GM12878 (cell line): ENCODE data around the gene VEZF1. TPM values are rescaled to one million over a fixed set of nuclear protein-coding genes. Genes with fewer than 3 reads are reported as not detected.
"Not testable (repeated sequence)": the region's sequence is repeated elsewhere in the genome, so short reads cannot be mapped to it uniquely, and the experiment has no call there.

Experiments
- ATAC-seq: fragments of 200-7000 bp; cut with Tn5 transposase; 3 replicates; pipeline ENCODE4 v1.9.1; 2020; ENCODE audit warnings: mild to moderate bottlenecking, moderate library complexity
- BruUV-seq: library from RNA; stranded (reverse); fragments of 400-500 nt; replicated peaks from 2 replicates; lab custom pipeline; 2021; lab: Mats Ljungman, UMichigan
- CTCF ChIA-PET: fragments of 300-600 bp; sonication (Branson Sonifier 250); formaldehyde crosslinking; extraction: SDS; loops from one replicate; lab custom pipeline; 2021; ENCODE audit warnings: inconsistent platforms; lab: Yijun Ruan, JAX
- POLR2A ChIA-PET: fragments of 350-600 bp; formaldehyde crosslinking; extraction: SDS; loops from one replicate; lab custom pipeline; 2021; ENCODE audit warnings: inconsistent platforms; lab: Charles Lee
- RAD21 ChIA-PET: fragments of 300-600 bp; sonication (Branson Sonifier 250); formaldehyde crosslinking; loops from one replicate; lab custom pipeline; 2023; ENCODE audit warnings: antibody characterized with exemption; ENCODE audit not compliant: unreplicated experiment; lab: Charles Lee
- SMC1A ChIA-PET: fragments of 300-600 bp; sonication (Branson Sonifier 250); formaldehyde crosslinking; loops from one replicate; lab custom pipeline; 2023; ENCODE audit not compliant: unreplicated experiment, uncharacterized antibody; lab: Charles Lee
- DNase-seq: peaks from one replicate; pipeline ENCODE4 v3.0.0-alpha.2; 2011; ENCODE audit warnings: low read depth, low spot score
- FAIRE-seq: peaks from 3 replicates; lab custom pipeline; 2011; peaks lifted over from hg19 to GRCh38; lab: Jason Lieb, UNC
- H2AFZ ChIP-seq: 2 replicates; pipeline ENCODE4 v1.6.0; 2011; ENCODE audit warnings: low read depth, low read length, control low read depth; ENCODE audit not compliant: control insufficient read depth
- H3K27ac ChIP-seq: 2 replicates; pipeline ENCODE4 v1.5.1; 2011; ENCODE audit warnings: control low read depth; ENCODE audit not compliant: control insufficient read depth, insufficient read depth
- H3K27me3 ChIP-seq, 2 experiments: replicated peaks in 1 of 2; 2 replicates each; pipeline versions ENCODE4 v1.6.0 to v1.6.1; 2011; ENCODE audit warnings: low read length in 1 of 2; ENCODE audit not compliant: control insufficient read depth in 2 of 2, insufficient read depth in 2 of 2
- H3K36me3 ChIP-seq, 2 experiments: 2 replicates each; pipeline ENCODE4 v1.5.1; 2011; ENCODE audit warnings: low read length in 1 of 2; ENCODE audit not compliant: control insufficient read depth in 2 of 2, insufficient read depth in 2 of 2
- H3K4me1 ChIP-seq: 2 replicates; pipeline ENCODE4 v1.6.1; 2011; ENCODE audit warnings: mild to moderate bottlenecking, low read length, moderate library complexity, mixed read lengths; ENCODE audit not compliant: control insufficient read depth, insufficient read depth
- H3K4me2 ChIP-seq: 2 replicates; pipeline ENCODE4 v1.6.0; 2011; ENCODE audit warnings: control low read depth; ENCODE audit not compliant: control insufficient read depth, insufficient read depth
- H3K4me3 ChIP-seq: fragments of 200-600 bp; sonication (generic); 2 replicates; pipeline ENCODE4 v1.5.1; 2016
- H3K79me2 ChIP-seq: 2 replicates; pipeline ENCODE4 v1.6.0; 2011; ENCODE audit warnings: low read length; ENCODE audit not compliant: control insufficient read depth, insufficient read depth
- H3K9ac ChIP-seq: 2 replicates; pipeline ENCODE4 v1.8.0; 2011; ENCODE audit warnings: low read length, control low read depth, mixed read lengths; ENCODE audit not compliant: control insufficient read depth, insufficient read depth
- H3K9me3 ChIP-seq: replicated peaks from 3 replicates; pipeline ENCODE4 v1.5.1; 2011; ENCODE audit warnings: mild to moderate bottlenecking, low read length; ENCODE audit not compliant: control insufficient read depth, insufficient read depth
- H4K20me1 ChIP-seq: 2 replicates; pipeline ENCODE4 v1.6.0; 2011; ENCODE audit not compliant: control insufficient read depth, insufficient read depth
- CHD1 ChIP-seq: IDR thresholded peaks from 2 replicates; pipeline ENCODE4 v1.6.1; 2012; ENCODE audit warnings: low read depth, low read length, improper control_type of control experiment
- EGR1 ChIP-seq, 2 experiments: IDR thresholded peaks; 1 replicate in 1 of 2; 2 replicates in 1 of 2; pipeline ENCODE4 v1.6.1; 2011 to 2012; ENCODE audit warnings: low read depth in 2 of 2, low read length in 2 of 2, borderline replicate concordance in 1 of 2, mild to moderate bottlenecking in 1 of 2, moderate library complexity in 1 of 2
- MTA3 ChIP-seq: IDR thresholded peaks from 2 replicates; pipeline ENCODE4 v1.6.1; 2012; ENCODE audit warnings: low read length, inconsistent platforms, borderline replicate concordance
- NFYB ChIP-seq: IDR thresholded peaks from 2 replicates; pipeline ENCODE4 v1.6.1; 2011; ENCODE audit warnings: low read depth, mild to moderate bottlenecking, low read length, improper control_type of control experiment, moderate library complexity; ENCODE audit not compliant: insufficient read depth
- REST ChIP-seq: IDR thresholded peaks from 2 replicates; pipeline ENCODE4 v1.6.1; 2012; ENCODE audit warnings: mild to moderate bottlenecking, low read depth, low read length
- RFX5 ChIP-seq: IDR thresholded peaks from 2 replicates; pipeline ENCODE4 v1.6.1; 2011; ENCODE audit warnings: low read depth, low read length, improper control_type of control experiment
- TARDBP ChIP-seq: IDR thresholded peaks from 2 replicates; pipeline ENCODE4 v1.6.1; 2016; ENCODE audit warnings: borderline replicate concordance
- TCF3 ChIP-seq: IDR thresholded peaks from 2 replicates; pipeline ENCODE4 v1.6.1; 2012; ENCODE audit warnings: low read depth, mild to moderate bottlenecking, low read length, borderline replicate concordance; ENCODE audit not compliant: insufficient read depth
- WGBS: methylation state at CpG from one replicate; pipeline ENCODE4 v1.1.6; 2016; ENCODE audit warnings: low lambda C conversion rate; ENCODE audit not compliant: insufficient replicate concordance, insufficient coverage; ENCODE audit errors: missing lambda C conversion rate; 5-methylcytosine and 5-hydroxymethylcytosine counted together
- in situ Hi-C: fragments of 300-500 bp; cut with MboI; formaldehyde crosslinking; loops from 9 replicates; pipeline ENCODE4 v1.14.3; 2018; ENCODE audit warnings: mixed read lengths
- intact Hi-C: fragments of 100-400 bp; cut with micrococcal nuclease; formaldehyde crosslinking; loops from one replicate; pipeline ENCODE4 v1.14.2; 2022; ENCODE audit not compliant: unreplicated experiment
- polyA plus RNA-seq, 11 experiments: library from polyadenylated mRNA; depleted of rRNA in 4 of 11; unstranded in 6 of 11; stranded (reverse) in 5 of 11; fragments of >200 nt; fragmentation: Nextera tagmentation in 4 of 11; fragmentation: Illumina TruSeq in 1 of 11; extraction: Ambion mirVana in 4 of 11; extraction: Trizol in 1 of 11; gene quantifications; 1 replicate in 1 of 11; 2 replicates in 10 of 11; pipeline versions ENCODE4 v1.2.1 to v1.2.3, GENCODE V29; 2011 to 2016; ENCODE audit warnings: inconsistent platforms in 2 of 11, missing spikeins in 2 of 11, low read depth in 1 of 11
- total RNA-seq, 4 experiments: library from RNA; depleted of rRNA in 3 of 4; stranded (reverse); fragments of >200 nt in 3 of 4; fragmentation: Illumina TruSeq in 1 of 4; extraction: Trizol in 1 of 4; gene quantifications; 2 replicates each; pipeline versions ENCODE4 v1.2.1 to v1.2.3, GENCODE V29; 2013 to 2021

VEZF1 gene
- total and polyA plus RNA-seq, 10 of the 15 experiments (the other 5 are each of a cell fraction or from before 2014, with no cell fraction given): 9.5 to 28.2 (median 20.3) TPM

- SMC1A ChIA-PET: interaction anchor here (0.8 to 3.3 kb wide), 5 partner anchors 8 to 115 kb away, joined by 3 to 20 read pairs (median 4); no protein-coding TSS in a partner anchor
- no peak overlapping the region for H2AFZ ChIP-seq
- no TSS peak for BruUV-seq
- H3K4me3 ChIP-seq: no peak overlapping the region
- no peak overlapping the region for H3K27ac ChIP-seq
- intact Hi-C loops (no loop called here), in situ Hi-C loops (no loop called here)
- H3K4me2 ChIP-seq: no peak overlapping the region
- no peaks in the 10 kb centered on the region for H3K9me3 ChIP-seq
- RAD21 ChIA-PET: interaction anchor here (0.8 to 2.0 kb wide), 2 partner anchors 10 to 72 kb away, joined by 3 to 10 read pairs; no protein-coding TSS in a partner anchor
- POLR2A ChIA-PET: interaction anchor here (0.5 kb wide), 1 partner anchor 556 kb away, joined by 3 read pairs; no protein-coding TSS in a partner anchor
- FAIRE-seq: no peak
- 93% methylated on average over 1 of the region's 1 CpG for WGBS
- no peak for ATAC-seq
- H3K9ac ChIP-seq: no peak overlapping the region
- no peaks in the 10 kb centered on the region for H3K4me1 ChIP-seq
- H4K20me1 ChIP-seq: no peaks in the 10 kb centered on the region
- no peaks in the 10 kb centered on the region for H3K79me2 ChIP-seq
- no peak for DNase-seq
- H3K36me3 ChIP-seq: peaks cover 6 to 25% of the 10 kb centered on the region in 2 experiments
- no peaks in the 10 kb centered on the region for H3K27me3 ChIP-seq
- TF ChIP-seq MTA3 (no peak), TARDBP (no peak), NFYB (no peak), EGR1 (IDR thresholded peaks at IDR 0.05; ENCODE audit: borderline replicate concordance in 1 of 2, low read depth in 2 of 2, low read length in 2 of 2) (no peak), TCF3 (no peak), RFX5 (no peak), CHD1 (no peak), REST (no peak)
- TF ChIP-seq, all 136 proteins: peak for 0
- CTCF ChIA-PET: interaction anchor here (1.0 to 1.7 kb wide), 3 partner anchors 10 to 138 kb away, joined by 3 to 9 read pairs (median 4); no protein-coding TSS in a partner anchor
Measured at GRCh38 chr17:57975044-57975443, 13.0 kb downstream of the VEZF1 start.

GRCh38 chr17:57974053-57974824, 13.8 kb downstream of the VEZF1 start:
- peak; percentile 86 for FAIRE-seq
- WGBS: 95% methylated on average over 4 of the region's 4 CpGs
- H3K9me3 ChIP-seq, H4K20me1 ChIP-seq, DNase-seq, H3K27me3 ChIP-seq, H3K4me3 ChIP-seq, H3K9ac ChIP-seq, ATAC-seq, intact Hi-C loops, H3K27ac ChIP-seq, POLR2A ChIA-PET, H3K4me2 ChIP-seq, RAD21 ChIA-PET, H3K4me1 ChIP-seq, H3K79me2 ChIP-seq, H2AFZ ChIP-seq, in situ Hi-C loops: not testable (repeated sequence)
- SMC1A ChIA-PET: interaction anchor here (1.5 to 3.3 kb wide), 3 partner anchors 7 to 113 kb away, joined by 3 to 20 read pairs (median 4); no protein-coding TSS in a partner anchor
- CTCF ChIA-PET: interaction anchor here (1.4 kb wide), 1 partner anchor 114 kb away, joined by 4 read pairs; no protein-coding TSS in a partner anchor
- H3K36me3 ChIP-seq: peaks cover 6 to 25% of the 10 kb centered on the region in 2 experiments
- BruUV-seq: TSS peak; percentile 21
